HCT116 (cell line): Measurements from ENCODE around the gene UBE3D. TPM values are rescaled to one million over a fixed set of nuclear protein-coding genes. Genes with fewer than 3 reads are reported as not detected.

ENCODE experiments used
- ATAC-seq: fragments of 200-7000 bp; cut with Tn5 transposase; 2 replicates; pipeline ENCODE4 v1.9.1; 2020; ENCODE audit warnings: mild to moderate bottlenecking, moderate library complexity
- BruUV-seq: library from RNA; stranded (reverse); fragments of 400-500 nt; replicated peaks from 2 replicates; lab custom pipeline; 2021; lab: Mats Ljungman, UMichigan
- CTCF ChIA-PET: fragments of 300-600 bp; sonication (Branson Sonifier 250); formaldehyde crosslinking; loops from one replicate; lab custom pipeline; 2021; ENCODE audit warnings: antibody characterized with exemption; lab: Charles Lee
- POLR2A ChIA-PET: fragments of 300-600, 350-600 bp; sonication (Branson Sonifier 250); formaldehyde crosslinking; loops from one replicate; lab custom pipeline; 2021; ENCODE audit warnings: antibody characterized with exemption; lab: Charles Lee
- RAD21 ChIA-PET, 2 experiments: fragments of 300-600 bp; sonication (Branson Sonifier 250); formaldehyde crosslinking; loops; one replicate each; lab custom pipeline; 2023; ENCODE audit warnings: low total read pairs in 2 of 2; ENCODE audit not compliant: uncharacterized antibody in 2 of 2, unreplicated experiment in 2 of 2, low non-redundant PET in 1 of 2; lab: Charles Lee
- DNase-seq: peaks from one replicate; pipeline ENCODE4 v3.0.0-alpha.2; 2010; ENCODE audit warnings: low read depth, low spot score
- H2AFZ ChIP-seq: fragments of 200-600 bp; shearing (Covaris generic), sonication (generic); 2 replicates; pipeline ENCODE4 v1.6.1; 2017; ENCODE audit warnings: low read depth, mixed run types, mixed read lengths, antibody characterized with exemption, low read length; ENCODE audit not compliant: poor library complexity, severe bottlenecking
- H3K27ac ChIP-seq: 2 replicates; pipeline ENCODE4 v1.5.1; 2012; ENCODE audit warnings: low read depth, low read length
- H3K27me3 ChIP-seq: fragments of 200-600 bp; sonication (generic); 2 replicates; pipeline ENCODE4 v1.6.1; 2016; ENCODE audit warnings: mixed run types, low read length, mixed read lengths; ENCODE audit not compliant: insufficient read depth
- H3K36me3 ChIP-seq, 2 experiments: fragments of 200-500 bp in 1 of 2; fragments of 200-600 bp in 1 of 2; sonication (Bioruptor generic) in 1 of 2; sonication (generic) in 1 of 2; 2 replicates each; pipeline versions ENCODE4 v1.5.1 to v1.6.1; 2014 to 2016; ENCODE audit warnings: low read length in 2 of 2, inconsistent platforms in 1 of 2, mixed read lengths in 1 of 2, mixed run types in 1 of 2; ENCODE audit not compliant: insufficient read depth in 2 of 2, control insufficient read depth in 1 of 2
- H3K4me1 ChIP-seq, 2 experiments: fragments of 200-600 bp in 1 of 2; sonication (generic) in 1 of 2; 2 replicates each; pipeline versions ENCODE4 v1.5.1 to v1.6.1; 2012 to 2017; ENCODE audit warnings: low read length in 2 of 2, inconsistent platforms in 1 of 2, mild to moderate bottlenecking in 1 of 2, mixed read lengths in 1 of 2, mixed run types in 1 of 2, moderate library complexity in 1 of 2; ENCODE audit not compliant: insufficient read depth in 2 of 2, control insufficient read depth in 1 of 2
- H3K4me2 ChIP-seq: fragments of 200-600 bp; sonication (generic); 2 replicates; pipeline ENCODE4 v1.6.1; 2017; ENCODE audit warnings: mixed run types, low read length, mixed read lengths
- H3K4me3 ChIP-seq, 2 experiments: fragments of 200-600 bp in 1 of 2; sonication (generic) in 1 of 2; replicated peaks in 1 of 2; 2 replicates each; pipeline ENCODE4 v1.5.1; 2011 to 2016; ENCODE audit warnings: low read length in 2 of 2, control low read depth in 1 of 2, low read depth in 1 of 2, mild to moderate bottlenecking in 1 of 2, mixed read lengths in 1 of 2, mixed run types in 1 of 2
- H3K79me2 ChIP-seq: fragments of 200-600 bp; sonication (generic); 2 replicates; pipeline ENCODE4 v1.6.1; 2017; ENCODE audit warnings: mild to moderate bottlenecking, mixed run types, low read length, moderate library complexity, mixed read lengths; ENCODE audit not compliant: insufficient read depth
- H3K9ac ChIP-seq: fragments of 200-600 bp; sonication (generic); 2 replicates; pipeline ENCODE4 v1.6.1; 2016; ENCODE audit warnings: low read length, mixed read lengths
- H3K9me2 ChIP-seq: fragments of 200-600 bp; sonication (generic), shearing (Covaris generic); 2 replicates; pipeline ENCODE4 v1.6.1; 2017; ENCODE audit warnings: mixed run types, mild to moderate bottlenecking, moderate library complexity; ENCODE audit not compliant: insufficient read depth
- H3K9me3 ChIP-seq, 2 experiments: fragments of 200-500 bp in 1 of 2; fragments of 200-600 bp in 1 of 2; sonication (Bioruptor generic) in 1 of 2; sonication (generic) in 1 of 2; 2 replicates each; pipeline ENCODE4 v1.6.1; 2014 to 2017; ENCODE audit warnings: low read length in 2 of 2, mixed read lengths in 2 of 2, inconsistent platforms in 1 of 2, low read depth in 1 of 2, mild to moderate bottlenecking in 1 of 2, mixed run types in 1 of 2, moderate library complexity in 1 of 2; ENCODE audit not compliant: control insufficient read depth in 1 of 2, insufficient read depth in 1 of 2
- H4K20me1 ChIP-seq: fragments of 200-600 bp; sonication (generic), shearing (Covaris generic); 2 replicates; pipeline ENCODE4 v1.6.1; 2017; ENCODE audit warnings: mixed run types, mild to moderate bottlenecking, moderate library complexity; ENCODE audit not compliant: insufficient read depth
- CBX3 ChIP-seq: IDR thresholded peaks from 2 replicates; pipeline ENCODE4 v1.6.1; 2012; ENCODE audit warnings: low read depth
- CEBPB ChIP-seq: IDR thresholded peaks from 2 replicates; pipeline ENCODE4 v1.6.1; 2012; ENCODE audit warnings: low read depth
- EGR1 ChIP-seq: IDR thresholded peaks from 2 replicates; pipeline ENCODE4 v1.6.1; 2012; ENCODE audit warnings: low read depth
- EZH2 ChIP-seq: fragments of 200-600 bp; sonication (generic); IDR thresholded peaks from 2 replicates; pipeline ENCODE4 v1.6.1; 2017; ENCODE audit warnings: antibody characterized with exemption, mixed run types
- EZH2phosphoT487 ChIP-seq: fragments of 200-600 bp; IDR thresholded peaks from 2 replicates; pipeline ENCODE4 v1.6.1; 2018; ENCODE audit warnings: antibody characterized with exemption, borderline replicate concordance
- FOSL1 ChIP-seq: IDR thresholded peaks from 2 replicates; pipeline ENCODE4 v1.6.1; 2012; ENCODE audit warnings: low read depth
- JUND ChIP-seq: IDR thresholded peaks from 2 replicates; pipeline ENCODE4 v1.6.1; 2012
- POLR2AphosphoS5 ChIP-seq: IDR thresholded peaks from 2 replicates; pipeline ENCODE4 v1.6.1; 2011; ENCODE audit warnings: mild to moderate bottlenecking, low read depth, low read length, moderate library complexity
- RAD21 ChIP-seq: IDR thresholded peaks from 2 replicates; pipeline ENCODE4 v1.6.1; 2012; ENCODE audit warnings: low read depth, mild to moderate bottlenecking
- SIN3A ChIP-seq: IDR thresholded peaks from 2 replicates; pipeline ENCODE4 v1.6.1; 2012; ENCODE audit warnings: low read depth
- SP1 ChIP-seq: IDR thresholded peaks from 2 replicates; pipeline ENCODE4 v1.6.1; 2012; ENCODE audit warnings: low read depth
- SRF ChIP-seq: IDR thresholded peaks from 2 replicates; pipeline ENCODE4 v1.6.1; 2012; ENCODE audit warnings: low read depth
- YY1 ChIP-seq: IDR thresholded peaks from 2 replicates; pipeline ENCODE4 v1.6.1; 2011; ENCODE audit warnings: low read length, low read depth, moderate library complexity, mild to moderate bottlenecking; ENCODE audit not compliant: insufficient replicate concordance; ENCODE audit errors: extremely low read depth
- ZFX ChIP-seq: fragments of 450-650 bp; IDR thresholded peaks from 2 replicates; pipeline ENCODE4 v1.6.1; 2017
- intact Hi-C: fragments of 100-400 bp; cut with micrococcal nuclease; formaldehyde crosslinking; loops from 2 replicates; pipeline ENCODE4 v1.10.0; 2022
- total RNA-seq: library from RNA; stranded (reverse); gene quantifications from one replicate; pipeline ENCODE4 v1.2.1, GENCODE V29; 2021; ENCODE audit not compliant: unreplicated experiment
- TF ChIP-seq, protein P1 (sequence below): IDR thresholded peaks from 2 replicates; pipeline ENCODE4 v1.6.1; 2011; ENCODE audit warnings: mild to moderate bottlenecking, low read length, moderate library complexity; ENCODE audit not compliant: insufficient replicate concordance; ENCODE audit errors: extremely low read depth
- TF ChIP-seq, protein P2 (sequence below), 3 experiments: fragments of 200-600 bp in 1 of 3; sonication (generic) in 1 of 3; IDR thresholded peaks in 2 of 3; conservative IDR thresholded peaks in 1 of 3; 2 replicates each; pipeline ENCODE4 v1.5.1; 2012 to 2017; ENCODE audit warnings: low read depth in 2 of 3, low read length in 2 of 3, antibody characterized with exemption in 1 of 3, borderline replicate concordance in 1 of 3, control low read depth in 1 of 3, mild to moderate bottlenecking in 1 of 3, mixed read lengths in 1 of 3, mixed run types in 1 of 3, moderate library complexity in 1 of 3; ENCODE audit not compliant: insufficient read depth in 1 of 3
- TF ChIP-seq, protein P3 (sequence below): IDR thresholded peaks from 2 replicates; pipeline ENCODE4 v1.6.1; 2012

The UBE3D gene
- total RNA-seq, 1 experiment from 2014 or later = 9.0 TPM

DNA sequence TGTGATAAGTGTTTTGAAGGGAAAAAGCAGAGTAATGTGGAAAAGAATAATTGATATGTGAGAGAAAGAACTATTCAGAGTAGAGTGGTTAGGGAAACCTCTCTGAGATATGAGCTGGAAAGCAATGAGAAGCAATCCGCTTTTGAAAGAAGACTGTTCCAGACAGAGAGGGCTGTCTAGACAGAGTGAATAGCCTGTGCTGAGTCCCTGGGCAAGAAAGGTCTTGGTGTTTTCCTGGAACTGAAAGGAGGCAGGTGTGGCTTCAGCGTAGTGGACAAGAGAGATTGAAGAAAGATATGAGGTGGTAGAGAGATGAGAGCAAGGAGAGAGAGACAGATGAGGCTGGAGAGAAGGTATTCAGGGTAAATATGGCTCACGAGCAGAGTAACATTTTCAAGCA lies 190.8 kb downstream of the UBE3D start (continued):
- TF ChIP-seq, protein P1, sequence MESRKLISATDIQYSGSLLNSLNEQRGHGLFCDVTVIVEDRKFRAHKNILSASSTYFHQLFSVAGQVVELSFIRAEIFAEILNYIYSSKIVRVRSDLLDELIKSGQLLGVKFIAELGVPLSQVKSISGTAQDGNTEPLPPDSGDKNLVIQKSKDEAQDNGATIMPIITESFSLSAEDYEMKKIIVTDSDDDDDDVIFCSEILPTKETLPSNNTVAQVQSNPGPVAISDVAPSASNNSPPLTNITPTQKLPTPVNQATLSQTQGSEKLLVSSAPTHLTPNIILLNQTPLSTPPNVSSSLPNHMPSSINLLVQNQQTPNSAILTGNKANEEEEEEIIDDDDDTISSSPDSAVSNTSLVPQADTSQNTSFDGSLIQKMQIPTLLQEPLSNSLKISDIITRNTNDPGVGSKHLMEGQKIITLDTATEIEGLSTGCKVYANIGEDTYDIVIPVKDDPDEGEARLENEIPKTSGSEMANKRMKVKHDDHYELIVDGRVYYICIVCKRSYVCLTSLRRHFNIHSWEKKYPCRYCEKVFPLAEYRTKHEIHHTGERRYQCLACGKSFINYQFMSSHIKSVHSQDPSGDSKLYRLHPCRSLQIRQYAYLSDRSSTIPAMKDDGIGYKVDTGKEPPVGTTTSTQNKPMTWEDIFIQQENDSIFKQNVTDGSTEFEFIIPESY = no peak
- no peak for TF ChIP-seq EGR1
- TF ChIP-seq FOSL1 = no peak
- no peak for TF ChIP-seq SRF
- TF ChIP-seq EZH2 = no peak

DNA sequence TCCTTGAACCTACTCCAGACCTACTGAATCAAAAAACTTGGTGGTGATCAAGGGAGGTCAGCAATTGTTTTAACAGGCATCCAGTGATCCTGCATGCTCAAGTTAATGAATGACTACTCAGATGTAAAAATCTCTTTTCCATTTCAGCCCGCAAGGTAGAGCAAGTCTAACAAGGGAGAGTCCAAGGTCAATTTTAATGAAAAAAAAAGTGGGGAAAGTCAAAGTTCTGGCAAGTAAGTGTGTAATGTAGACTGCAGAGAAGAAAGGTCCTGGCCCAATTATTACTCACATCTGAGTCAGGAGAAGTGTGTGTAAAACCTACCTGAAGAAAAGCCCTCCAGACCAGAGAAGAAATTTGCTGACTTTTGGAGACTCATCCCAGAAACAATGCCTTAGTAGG lies 193.5 kb downstream of the UBE3D start:
- intact Hi-C loops = no loop called here

More for the DNA sequence above, 193.5 kb downstream of the UBE3D start:
- H4K20me1 ChIP-seq = no peaks in the 10 kb centered on the region
- H3K9me3 ChIP-seq = no peaks in the 10 kb centered on the region
- H3K79me2 ChIP-seq = no peaks in the 10 kb centered on the region
- POLR2A ChIA-PET = no interaction called here
- H3K27ac ChIP-seq = no peak overlapping the region
- H2AFZ ChIP-seq = no peak overlapping the region
- no peak overlapping the region for H3K9ac ChIP-seq
- no peak for DNase-seq
- H3K4me1 ChIP-seq = peaks cover 26 to 28% of the 10 kb centered on the region in 2 experiments
- RAD21 ChIA-PET = no interaction called here
- BruUV-seq = no TSS peak
- no peaks in the 10 kb centered on the region for H3K27me3 ChIP-seq
- no peaks in the 10 kb centered on the region for H3K36me3 ChIP-seq
- TF ChIP-seq SP1 (no peak), POLR2AphosphoS5 (no peak), FOSL1 (no peak), SIN3A (no peak), EZH2phosphoT487 (no peak), RAD21 (no peak), CBX3 (no peak), YY1 (no peak), JUND (no peak), SRF (no peak), ZFX (no peak), CEBPB (no peak)
- TF ChIP-seq, protein P2, sequence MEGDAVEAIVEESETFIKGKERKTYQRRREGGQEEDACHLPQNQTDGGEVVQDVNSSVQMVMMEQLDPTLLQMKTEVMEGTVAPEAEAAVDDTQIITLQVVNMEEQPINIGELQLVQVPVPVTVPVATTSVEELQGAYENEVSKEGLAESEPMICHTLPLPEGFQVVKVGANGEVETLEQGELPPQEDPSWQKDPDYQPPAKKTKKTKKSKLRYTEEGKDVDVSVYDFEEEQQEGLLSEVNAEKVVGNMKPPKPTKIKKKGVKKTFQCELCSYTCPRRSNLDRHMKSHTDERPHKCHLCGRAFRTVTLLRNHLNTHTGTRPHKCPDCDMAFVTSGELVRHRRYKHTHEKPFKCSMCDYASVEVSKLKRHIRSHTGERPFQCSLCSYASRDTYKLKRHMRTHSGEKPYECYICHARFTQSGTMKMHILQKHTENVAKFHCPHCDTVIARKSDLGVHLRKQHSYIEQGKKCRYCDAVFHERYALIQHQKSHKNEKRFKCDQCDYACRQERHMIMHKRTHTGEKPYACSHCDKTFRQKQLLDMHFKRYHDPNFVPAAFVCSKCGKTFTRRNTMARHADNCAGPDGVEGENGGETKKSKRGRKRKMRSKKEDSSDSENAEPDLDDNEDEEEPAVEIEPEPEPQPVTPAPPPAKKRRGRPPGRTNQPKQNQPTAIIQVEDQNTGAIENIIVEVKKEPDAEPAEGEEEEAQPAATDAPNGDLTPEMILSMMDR (IDR thresholded peaks at IDR 0.05 in 2 of 3, conservative IDR thresholded peaks at IDR 0.05 in 1 of 3; ENCODE audit: borderline replicate concordance in 1 of 3, insufficient read depth in 1 of 3, low read depth in 2 of 3, low read length in 2 of 3) = no peak
- TF ChIP-seq, protein P3, sequence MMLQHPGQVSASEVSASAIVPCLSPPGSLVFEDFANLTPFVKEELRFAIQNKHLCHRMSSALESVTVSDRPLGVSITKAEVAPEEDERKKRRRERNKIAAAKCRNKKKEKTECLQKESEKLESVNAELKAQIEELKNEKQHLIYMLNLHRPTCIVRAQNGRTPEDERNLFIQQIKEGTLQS = no peak
- no peak overlapping the region for H3K4me2 ChIP-seq
- CTCF ChIA-PET = no interaction called here
- no peaks in the 10 kb centered on the region for H3K9me2 ChIP-seq
- no peak for ATAC-seq
- no peak overlapping the region for H3K4me3 ChIP-seq
